Neuronal stem cell (in vitro differentiated cells): ENCODE results near the gene PIGP.
A peak's percentile ranks its signal among the peaks of the same experiment; 100 is the strongest.

Experiments used
- DNase-seq: peaks from one replicate; pipeline ENCODE4 v3.0.0-alpha.2; 2013; ENCODE audit warnings: low spot score
- H2AFZ ChIP-seq: one replicate; pipeline ENCODE4 v1.6.1; 2013; ENCODE audit warnings: mild to moderate bottlenecking, low read length, inconsistent platforms
- H2AK5ac ChIP-seq: 2 replicates; pipeline ENCODE4 v1.6.1; 2013; ENCODE audit warnings: low read depth, mild to moderate bottlenecking, inconsistent platforms, low read length, moderate library complexity, mixed read lengths
- H2BK120ac ChIP-seq: 2 replicates; pipeline ENCODE4 v1.6.1; 2013; ENCODE audit warnings: low read depth, mild to moderate bottlenecking, inconsistent platforms, low read length, moderate library complexity, mixed read lengths
- H2BK12ac ChIP-seq: one replicate; pipeline ENCODE4 v1.6.1; 2013; ENCODE audit warnings: low read length, inconsistent platforms
- H2BK15ac ChIP-seq: 2 replicates; pipeline ENCODE4 v1.6.1; 2013; ENCODE audit warnings: mild to moderate bottlenecking, low read length, inconsistent platforms, mixed read lengths
- H2BK5ac ChIP-seq: one replicate; pipeline ENCODE4 v1.6.1; 2013; ENCODE audit warnings: inconsistent platforms, mild to moderate bottlenecking, low read length, moderate library complexity
- H3K14ac ChIP-seq: one replicate; pipeline ENCODE4 v1.6.1; 2013; ENCODE audit warnings: low read length, inconsistent platforms
- H3K18ac ChIP-seq: 2 replicates; pipeline ENCODE4 v1.6.1; 2013; ENCODE audit warnings: low read length, inconsistent platforms
- H3K23ac ChIP-seq: 2 replicates; pipeline ENCODE4 v1.6.1; 2013; ENCODE audit warnings: low read depth, mild to moderate bottlenecking, mixed read lengths, low read length, inconsistent platforms; ENCODE audit not compliant: poor library complexity
- H3K27ac ChIP-seq: replicated peaks from 3 replicates; pipeline ENCODE4 v1.5.1; 2013; ENCODE audit warnings: low read length, inconsistent platforms
- H3K27me3 ChIP-seq, 3 experiments: 2 replicates each; pipeline ENCODE4 v1.6.1; 2013; ENCODE audit warnings: low read length in 3 of 3, mild to moderate bottlenecking in 2 of 3, inconsistent platforms in 1 of 3, low read depth in 1 of 3, mixed read lengths in 1 of 3, moderate library complexity in 1 of 3; ENCODE audit not compliant: control insufficient read depth in 3 of 3, insufficient read depth in 3 of 3
- H3K36me3 ChIP-seq, 2 donors: replicated peaks in 1 of 2; 2 replicates each; pipeline ENCODE4 v1.6.1; 2013; ENCODE audit warnings: low read length in 2 of 2; ENCODE audit not compliant: control insufficient read depth in 2 of 2, insufficient read depth in 2 of 2
- H3K4ac ChIP-seq: 2 replicates; pipeline ENCODE4 v1.6.1; 2013; ENCODE audit warnings: inconsistent platforms, mild to moderate bottlenecking, low read length, moderate library complexity
- H3K4me1 ChIP-seq, 2 donors: 1 replicate in 1 of 2; 2 replicates in 1 of 2; pipeline ENCODE4 v1.6.1; 2013; ENCODE audit warnings: low read length in 2 of 2, low read depth in 1 of 2; ENCODE audit not compliant: control insufficient read depth in 2 of 2, insufficient read depth in 1 of 2
- H3K4me2 ChIP-seq: one replicate; pipeline ENCODE4 v1.6.1; 2013; ENCODE audit warnings: mild to moderate bottlenecking, low read length, inconsistent platforms; ENCODE audit not compliant: insufficient read depth, poor library complexity, severe bottlenecking
- H3K4me3 ChIP-seq, 2 donors: 2 replicates each; pipeline ENCODE4 v1.5.1; 2013; ENCODE audit warnings: low read length in 2 of 2, mild to moderate bottlenecking in 2 of 2, inconsistent platforms in 1 of 2, moderate library complexity in 1 of 2
- H3K79me1 ChIP-seq: one replicate; pipeline ENCODE4 v1.6.1; 2013; ENCODE audit warnings: low read depth, mild to moderate bottlenecking, inconsistent platforms, low read length, moderate library complexity
- H3K9ac ChIP-seq: one replicate; pipeline ENCODE4 v1.6.1; 2013; ENCODE audit warnings: mild to moderate bottlenecking, low read depth, low read length, inconsistent platforms; ENCODE audit not compliant: poor library complexity
- H3K9me3 ChIP-seq, 2 donors: replicated peaks in 1 of 2; 2 replicates each; pipeline versions ENCODE3 to v1.6.1; 2013; ENCODE audit warnings: low read length in 2 of 2, mild to moderate bottlenecking in 2 of 2, inconsistent platforms in 1 of 2, low read depth in 1 of 2, mixed read lengths in 1 of 2, moderate library complexity in 1 of 2; ENCODE audit not compliant: control insufficient read depth in 2 of 2, insufficient read depth in 1 of 2
- H4K8ac ChIP-seq: one replicate; pipeline ENCODE4 v1.6.1; 2013; ENCODE audit warnings: low read depth, mild to moderate bottlenecking, inconsistent platforms, low read length, moderate library complexity
- H4K91ac ChIP-seq: one replicate; pipeline ENCODE4 v1.6.1; 2013; ENCODE audit warnings: low read length, low read depth, mild to moderate bottlenecking, inconsistent platforms; ENCODE audit not compliant: poor library complexity
- WGBS, 2 donors: extraction: QIAGEN DNeasy Blood & Tissue Kit; methylation state at CpG; one replicate each; pipeline ENCODE4 v1.1.7; 2013; ENCODE audit warnings: missing lambda C conversion rate in 2 of 2, mixed read lengths in 1 of 2; ENCODE audit not compliant: insufficient read length in 2 of 2, insufficient replicate concordance in 1 of 2; ENCODE audit errors: extremely low coverage in 2 of 2; 5-methylcytosine and 5-hydroxymethylcytosine counted together

PIGP gene

DNA sequence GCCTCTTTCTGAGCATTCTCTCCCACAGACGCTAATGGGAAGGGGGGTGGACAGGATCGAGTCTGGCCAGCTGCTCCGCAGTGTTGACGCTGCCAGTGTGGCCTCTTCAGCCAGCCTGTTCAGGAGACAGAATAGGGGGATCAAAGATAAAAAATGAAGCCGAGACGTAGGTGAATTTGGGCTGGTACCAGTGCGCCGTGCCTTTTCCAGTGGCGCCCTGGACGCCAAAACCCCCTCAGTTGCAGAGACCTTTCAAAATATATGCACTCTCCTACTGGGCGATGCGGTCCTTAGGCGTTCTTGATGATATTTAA is 1.3 kb upstream of the PIGP start:
- H3K4ac ChIP-seq = no peak overlapping the region
- H2BK15ac ChIP-seq = no peak overlapping the region
- H4K91ac ChIP-seq = no peak overlapping the region
- H2AFZ ChIP-seq = peak overlapping the region; percentile 88
- H3K9ac ChIP-seq = peak overlapping the region; percentile 99
- no peaks in the 10 kb centered on the region for H3K27me3 ChIP-seq
- no peak overlapping the region for H2BK12ac ChIP-seq
- H3K79me1 ChIP-seq = peaks cover 9% of the 10 kb centered on the region
- no peak for DNase-seq
- H2BK120ac ChIP-seq = no peak overlapping the region
- H3K23ac ChIP-seq = peak overlapping the region; percentile 5
- H3K4me1 ChIP-seq = peaks cover 4 to 10% of the 10 kb centered on the region in 2 donors
- H3K4me3 ChIP-seq = peak overlapping the region; percentile 88 to 92
- H2AK5ac ChIP-seq = no peak overlapping the region
- no peak overlapping the region for H3K27ac ChIP-seq
- peak overlapping the region; percentile 72 for H3K18ac ChIP-seq
- WGBS, 2 donors = no CpG with 5 or more reads among the region's 13 CpGs
- no peak overlapping the region for H4K8ac ChIP-seq
- H2BK5ac ChIP-seq = no peak overlapping the region
- peak overlapping the region; percentile 22 for H3K14ac ChIP-seq
- peaks cover 0 to 27% of the 10 kb centered on the region in 2 donors for H3K9me3 ChIP-seq
- H3K36me3 ChIP-seq = peaks cover 0 to 12% of the 10 kb centered on the region in 2 donors
- H3K4me2 ChIP-seq = peak overlapping the region; percentile 67

GRCh38 chr21:37073417-37074196 is 736 bp upstream of the PIGP start:
- Histone ChIP-seq H3K14ac (peak overlapping the region; percentile 22), H3K18ac (peak overlapping the region; percentile 72), H3K23ac (peak overlapping the region; percentile 5), H3K36me3 (peaks cover under 1 to 17% of the 10 kb centered on the region in 2 donors), H2BK5ac (peak overlapping the region; percentile 83), H3K4ac (peak overlapping the region; percentile 71), H3K4me1 (peaks cover 4 to 10% of the 10 kb centered on the region in 2 donors), H2AK5ac (peak overlapping the region; percentile 68), H2BK15ac (no peak overlapping the region), H3K4me3 (peak overlapping the region; percentile 88 to 92), H2BK120ac (peak overlapping the region; percentile 69), H3K9me3 (peaks cover 0 to 27% of the 10 kb centered on the region in 2 donors), H4K91ac (peak overlapping the region; percentile 34), H2AFZ (peak overlapping the region; percentile 88), H3K4me2 (peak overlapping the region; percentile 67), H3K9ac (peak overlapping the region; percentile 99), H4K8ac (no peak overlapping the region), H3K27ac (peak overlapping the region; percentile 75), H2BK12ac (peak overlapping the region; percentile 97), H3K79me1 (peaks cover 9% of the 10 kb centered on the region), H3K27me3 (no peaks in the 10 kb centered on the region)
- no peak for DNase-seq
- WGBS, 2 donors = no CpG with 5 or more reads among the region's 70 CpGs

- Histone ChIP-seq H3K4me3 (peak overlapping the region; percentile 85 to 92), H3K18ac (peak overlapping the region; percentile 99), H2BK15ac (no peak overlapping the region), H3K4me2 (peak overlapping the region; percentile 51), H3K9ac (peak overlapping the region; percentile 98), H3K27me3 (no peaks in the 10 kb centered on the region), H2AFZ (peak overlapping the region; percentile 91), H3K4ac (peak overlapping the region; percentile 94), H3K79me1 (peaks cover 9% of the 10 kb centered on the region), H2AK5ac (peak overlapping the region; percentile 38), H3K36me3 (peaks cover 3 to 28% of the 10 kb centered on the region in 2 donors), H3K27ac (peak overlapping the region; percentile 92), H2BK12ac (no peak overlapping the region), H3K14ac (peak overlapping the region; percentile 60), H3K23ac (peak overlapping the region; percentile 92), H4K91ac (peak overlapping the region; percentile 26), H3K9me3 (peaks cover 0 to 23% of the 10 kb centered on the region in 2 donors), H3K4me1 (peaks cover 4 to 10% of the 10 kb centered on the region in 2 donors), H4K8ac (no peak overlapping the region), H2BK120ac (peak overlapping the region; percentile 90), H2BK5ac (peak overlapping the region; percentile 89)
- DNase-seq = no peak
- WGBS, 2 donors = no CpG with 5 or more reads among the region's 54 CpGs
Measured at GRCh38 chr21:37072274-37072987, 440 bp downstream of the PIGP start.
